ENCODE data around the gene CGNL1.

The CGNL1 gene

GRCh38 chr15:57500979-57501576 is 124.8 kb downstream of the CGNL1 start:
- DNase-seq = no peak

GRCh38 chr15:57502116-57502515 is 125.8 kb downstream of the CGNL1 start:
- no peak for DNase-seq

- DNase-seq = no peak
Observed at GRCh38 chr15:57503051-57503702, 126.9 kb downstream of the CGNL1 start.

GRCh38 chr15:57503911-57504598 is 127.8 kb downstream of the CGNL1 start:
- no peak for DNase-seq

- DNase-seq = no peak
Observed at GRCh38 chr15:57504599-57504940, 128.3 kb downstream of the CGNL1 start.

GRCh38 chr15:57505056-57505715 is 128.9 kb downstream of the CGNL1 start:
- DNase-seq = no peak

GRCh38 chr15:57505949-57506391 is 129.7 kb downstream of the CGNL1 start:
- DNase-seq = no peak

GRCh38 chr15:57506422-57506821 is 130.1 kb downstream of the CGNL1 start:
- DNase-seq = no peak

GRCh38 chr15:57507111-57507510 is 130.8 kb downstream of the CGNL1 start:
- DNase-seq = no peak

GRCh38 chr15:57509126-57509525 is 132.8 kb downstream of the CGNL1 start:
- no peak for DNase-seq

GRCh38 chr15:57509965-57510364 is 133.7 kb downstream of the CGNL1 start:
- no peak for DNase-seq

- no peak for DNase-seq
Observed at GRCh38 chr15:57510647-57511046, 134.3 kb downstream of the CGNL1 start.

GRCh38 chr15:57516327-57517029 is 140.2 kb downstream of the CGNL1 start:
- DNase-seq = no peak

GRCh38 chr15:57517030-57517671 is 140.8 kb downstream of the CGNL1 start:
- no peak for DNase-seq

GRCh38 chr15:57518779-57519405 is 142.6 kb downstream of the CGNL1 start:
- no peak for DNase-seq

GRCh38 chr15:57519806-57520205 is 143.5 kb downstream of the CGNL1 start:
- no peak for DNase-seq

- no peak for DNase-seq
Observed at GRCh38 chr15:57521503-57521902, 145.2 kb downstream of the CGNL1 start.

GRCh38 chr15:57522148-57522547 is 145.8 kb downstream of the CGNL1 start:
- no peak for DNase-seq

GRCh38 chr15:57525581-57525980 is 149.3 kb downstream of the CGNL1 start:
- DNase-seq = no peak

- no peak for DNase-seq
Observed at GRCh38 chr15:57526076-57526475, 149.8 kb downstream of the CGNL1 start.

GRCh38 chr15:57526615-57527014 is 150.3 kb downstream of the CGNL1 start:
- DNase-seq = no peak
